HUES64 (cell line): Measurements from ENCODE around the gene KPNB1.

ENCODE experiments used
- H3K27ac ChIP-seq: 2 replicates; pipeline ENCODE4 v1.7.0; 2013; ENCODE audit warnings: low read depth, low read length, inconsistent platforms
- H3K27me3 ChIP-seq: 2 replicates; pipeline ENCODE4 v1.6.1; 2013; ENCODE audit warnings: mild to moderate bottlenecking, low read length; ENCODE audit not compliant: insufficient read depth
- H3K36me3 ChIP-seq: 2 replicates; pipeline ENCODE4 v1.6.1; 2013; ENCODE audit warnings: mild to moderate bottlenecking, low read length; ENCODE audit not compliant: insufficient read depth
- H3K4me1 ChIP-seq: 2 replicates; pipeline ENCODE4 v1.6.1; 2013; ENCODE audit warnings: mild to moderate bottlenecking, low read length, moderate library complexity; ENCODE audit not compliant: insufficient read depth
- H3K4me3 ChIP-seq: 2 replicates; pipeline ENCODE4 v1.5.1; 2013; ENCODE audit warnings: mild to moderate bottlenecking, low read length, moderate library complexity
- H3K9ac ChIP-seq: 2 replicates; pipeline ENCODE4 v1.6.1; 2013; ENCODE audit warnings: mild to moderate bottlenecking, low read depth, low read length
- H3K9me3 ChIP-seq: 2 replicates; pipeline ENCODE4 v1.6.1; 2013; ENCODE audit warnings: low read depth, low read length; ENCODE audit not compliant: insufficient read depth
- whole genome bisulfite sequencing: fragments of 150-250, 120-280 bp; methylation state at CpG from one replicate; pipeline ENCODE4 v1.1.7; 2013; ENCODE audit warnings: missing lambda C conversion rate; 5-methylcytosine and 5-hydroxymethylcytosine counted together

Gene KPNB1

GRCh38 chr17:47717261-47717697 lies 67.6 kb downstream of the KPNB1 start:
- Histone ChIP-seq H3K27ac (no peak overlapping the region), H3K9ac (no peak overlapping the region), H3K27me3 (peaks cover 45% of the 10 kb centered on the region), H3K9me3 (no peaks in the 10 kb centered on the region), H3K4me1 (peaks cover 8% of the 10 kb centered on the region), H3K36me3 (no peaks in the 10 kb centered on the region), H3K4me3 (no peak overlapping the region)
- 96% methylated on average over 1 of the region's 2 CpGs for WGBS

DNA sequence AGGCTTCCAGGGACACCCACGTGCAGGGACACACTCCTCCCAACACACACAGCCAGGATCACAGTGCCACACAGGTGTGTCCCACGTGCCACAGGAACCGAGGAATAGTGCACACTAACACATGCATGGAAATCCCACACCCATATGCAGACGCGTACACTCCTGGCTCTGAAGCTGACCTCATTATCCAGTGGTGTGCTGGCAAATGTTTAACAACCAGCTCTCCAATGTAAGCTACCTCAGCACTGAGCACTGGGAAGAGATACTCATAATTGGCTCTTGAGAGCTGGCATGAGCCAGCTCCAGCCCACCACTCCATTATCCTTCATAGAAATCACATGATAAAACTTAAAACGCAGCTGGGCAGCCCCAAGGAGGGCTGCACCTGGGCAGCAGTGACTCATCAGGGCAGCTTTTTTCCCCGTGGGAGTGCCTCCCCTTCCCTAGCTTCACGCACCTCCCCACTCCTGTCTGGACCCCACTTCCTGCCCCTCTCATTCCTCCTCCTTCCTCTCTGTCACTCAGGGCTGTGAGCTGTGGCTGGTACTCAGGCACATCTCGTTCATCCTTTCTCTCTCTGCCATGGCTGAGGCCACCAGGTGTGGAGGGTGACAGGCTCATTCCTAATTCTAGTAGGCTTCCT lies 68.4 kb downstream of the KPNB1 start:
- Histone ChIP-seq H3K27me3 (peaks cover 46% of the 10 kb centered on the region), H3K36me3 (no peaks in the 10 kb centered on the region), H3K4me3 (no peak overlapping the region), H3K27ac (no peak overlapping the region), H3K9ac (no peak overlapping the region), H3K4me1 (peaks cover 8% of the 10 kb centered on the region), H3K9me3 (no peaks in the 10 kb centered on the region)
- 72% methylated on average over 9 of the region's 9 CpGs for WGBS

- peaks cover 8% of the 10 kb centered on the region for H3K4me1 ChIP-seq
- H3K9ac ChIP-seq = no peak overlapping the region
- WGBS = 82% methylated on average over 8 of the region's 8 CpGs
- no peak overlapping the region for H3K27ac ChIP-seq
- H3K36me3 ChIP-seq = no peaks in the 10 kb centered on the region
- peaks cover 43% of the 10 kb centered on the region for H3K27me3 ChIP-seq
- H3K9me3 ChIP-seq = no peaks in the 10 kb centered on the region
- no peak overlapping the region for H3K4me3 ChIP-seq
Measured at GRCh38 chr17:47718634-47719405, 69.1 kb downstream of the KPNB1 start.

DNA sequence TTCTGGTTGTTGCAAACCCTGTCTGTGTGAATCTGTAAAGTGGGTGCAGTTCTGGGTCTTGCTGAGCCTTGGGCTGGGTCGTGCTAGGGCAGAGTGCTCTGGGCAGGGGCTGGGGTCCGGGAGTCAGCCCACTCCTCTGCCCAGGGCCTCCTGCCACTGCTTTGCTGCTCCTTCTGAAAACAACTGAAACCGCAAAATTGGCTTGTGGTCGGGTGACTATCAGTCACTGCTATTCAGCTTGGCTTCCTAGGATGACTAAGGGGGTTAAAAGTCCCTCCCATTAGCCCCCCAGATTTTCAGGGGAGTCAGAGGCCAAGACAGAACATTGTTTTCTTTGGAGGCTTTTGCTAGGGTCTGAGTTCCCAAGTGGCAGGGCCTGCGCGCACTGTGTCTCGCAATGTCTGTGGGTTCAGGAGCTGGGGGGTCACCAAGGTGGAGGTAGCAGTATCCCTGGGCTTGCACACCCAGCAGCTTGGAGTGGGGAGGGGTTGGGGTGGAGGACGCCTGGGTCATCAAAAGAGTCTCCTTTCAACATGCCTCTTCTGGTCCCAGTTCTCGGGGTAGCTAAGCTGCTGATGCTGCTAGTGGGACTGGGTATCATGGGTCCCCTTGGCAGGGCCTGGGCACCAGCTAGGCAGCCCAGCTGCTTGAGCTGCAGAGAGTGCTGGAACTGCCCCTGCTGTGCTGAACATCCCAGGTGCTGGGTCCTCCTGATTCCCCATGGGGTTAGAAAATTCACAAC lies 69.9 kb downstream of the KPNB1 start:
- Histone ChIP-seq H3K4me1 (peaks cover under 1% of the 10 kb centered on the region), H3K9ac (no peak overlapping the region), H3K36me3 (no peaks in the 10 kb centered on the region), H3K27me3 (peaks cover 42% of the 10 kb centered on the region), H3K4me3 (no peak overlapping the region), H3K9me3 (no peaks in the 10 kb centered on the region), H3K27ac (no peak overlapping the region)
- 88% methylated on average over 9 of the region's 9 CpGs for WGBS

GRCh38 chr17:47720196-47720595 lies 70.5 kb downstream of the KPNB1 start:
- H3K9ac ChIP-seq = no peak overlapping the region
- H3K27me3 ChIP-seq = peaks cover 42% of the 10 kb centered on the region
- 72% methylated on average over 11 of the region's 11 CpGs for WGBS
- H3K4me3 ChIP-seq = no peak overlapping the region
- H3K4me1 ChIP-seq = no peaks in the 10 kb centered on the region; the same call in 1 of the 2 replicates
- no peaks in the 10 kb centered on the region for H3K9me3 ChIP-seq
- no peaks in the 10 kb centered on the region for H3K36me3 ChIP-seq
- no peak overlapping the region for H3K27ac ChIP-seq

- no peak overlapping the region for H3K27ac ChIP-seq
- WGBS = 25% methylated on average over 35 of the region's 36 CpGs
- no peaks in the 10 kb centered on the region; the same call in 1 of the 2 replicates for H3K4me1 ChIP-seq
- no peak overlapping the region for H3K9ac ChIP-seq
- no peaks in the 10 kb centered on the region for H3K9me3 ChIP-seq
- peak overlapping the region; percentile 30 for H3K4me3 ChIP-seq
- H3K27me3 ChIP-seq = peaks cover 42% of the 10 kb centered on the region
- no peaks in the 10 kb centered on the region for H3K36me3 ChIP-seq
Measured at GRCh38 chr17:47720754-47721533, 71.2 kb downstream of the KPNB1 start.

DNA sequence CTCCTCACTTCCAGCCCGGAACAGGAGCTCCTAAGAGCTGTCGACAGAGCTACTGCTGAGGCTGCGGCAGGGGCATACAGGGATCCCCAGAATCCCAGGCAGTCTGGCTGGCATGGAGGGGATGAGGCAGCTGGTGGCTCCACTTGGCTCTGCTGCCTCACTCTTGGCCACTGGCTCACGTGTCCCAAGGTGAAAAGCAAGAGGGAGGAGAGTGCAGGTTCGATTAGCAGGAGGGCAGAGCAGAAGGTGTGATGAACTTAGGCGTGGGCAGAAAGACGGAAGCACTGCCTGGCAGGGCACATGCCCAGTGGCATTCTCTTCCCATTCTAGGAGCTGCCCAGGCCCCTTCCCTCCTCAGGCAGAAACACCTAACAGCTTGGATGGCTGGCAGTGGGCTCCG lies 72.0 kb downstream of the KPNB1 start:
- H3K36me3 ChIP-seq = no peaks in the 10 kb centered on the region
- no peak overlapping the region for H3K9ac ChIP-seq
- H3K27me3 ChIP-seq = peaks cover 42% of the 10 kb centered on the region
- no peaks in the 10 kb centered on the region; the same call in 1 of the 2 replicates for H3K4me1 ChIP-seq
- no peak overlapping the region for H3K27ac ChIP-seq
- no peaks in the 10 kb centered on the region for H3K9me3 ChIP-seq
- H3K4me3 ChIP-seq = no peak overlapping the region
- whole genome bisulfite sequencing = 73% methylated on average over 7 of the region's 8 CpGs

DNA sequence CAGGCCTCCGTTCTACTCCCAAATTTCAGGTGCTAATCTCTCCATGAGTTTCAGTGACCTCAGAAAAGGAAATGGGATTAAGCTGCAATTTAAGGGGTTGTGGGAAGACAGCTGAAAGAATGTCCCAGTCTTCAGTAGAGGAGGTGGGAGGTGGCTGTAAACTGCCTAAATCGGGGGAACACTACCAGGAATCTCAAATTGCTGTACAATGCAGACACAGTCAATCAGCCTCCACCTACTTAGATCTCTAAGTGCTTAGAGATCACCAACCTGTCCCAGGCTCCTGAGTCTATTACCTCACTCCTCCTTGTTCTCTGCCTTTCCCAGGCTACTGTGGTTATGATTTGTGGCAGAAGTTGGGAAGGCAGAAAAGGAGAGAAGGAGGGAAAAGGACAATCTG lies 75.0 kb downstream of the KPNB1 start:
- H3K4me1 ChIP-seq = no peaks in the 10 kb centered on the region; the same call in 1 of the 2 replicates
- H3K9me3 ChIP-seq = no peaks in the 10 kb centered on the region
- no peaks in the 10 kb centered on the region for H3K36me3 ChIP-seq
- WGBS = 71% methylated on average over 2 of the region's 2 CpGs
- no peak overlapping the region for H3K4me3 ChIP-seq
- no peak overlapping the region for H3K27ac ChIP-seq
- H3K27me3 ChIP-seq = peaks cover 35% of the 10 kb centered on the region
- no peak overlapping the region for H3K9ac ChIP-seq

- Histone ChIP-seq H3K36me3 (no peaks in the 10 kb centered on the region), H3K4me3 (no peak overlapping the region), H3K9me3 (no peaks in the 10 kb centered on the region), H3K9ac (no peak overlapping the region), H3K27me3 (peaks cover 31% of the 10 kb centered on the region), H3K4me1 (no peaks in the 10 kb centered on the region; the same call in 1 of the 2 replicates), H3K27ac (no peak overlapping the region)
- 84% methylated on average over 13 of the region's 13 CpGs for WGBS
Measured at GRCh38 chr17:47725446-47726111, 75.9 kb downstream of the KPNB1 start.
